ENCODE results near the gene PGR. TPM values are rescaled to one million over a fixed set of nuclear protein-coding genes. Genes with fewer than 3 reads are reported as not detected.

The PGR gene
- total RNA-seq = under 0.01 TPM in 2 replicates

GRCh38 chr11:101129203-101129943, at the start of gene PGR:
Gene PGR (minus strand): TSS chr11:101129813. CDS start chr11:101129070, 743 bp downstream.

Data from epithelial cell of umbilical artery (primary cell).